GM04503 (cell line): ENCODE data around the gene MIS12.

Experiments used
- DNase-seq: peaks from one replicate; pipeline ENCODE4 v3.0.0-alpha.2; 2012; ENCODE audit warnings: low read depth

The MIS12 gene

DNA sequence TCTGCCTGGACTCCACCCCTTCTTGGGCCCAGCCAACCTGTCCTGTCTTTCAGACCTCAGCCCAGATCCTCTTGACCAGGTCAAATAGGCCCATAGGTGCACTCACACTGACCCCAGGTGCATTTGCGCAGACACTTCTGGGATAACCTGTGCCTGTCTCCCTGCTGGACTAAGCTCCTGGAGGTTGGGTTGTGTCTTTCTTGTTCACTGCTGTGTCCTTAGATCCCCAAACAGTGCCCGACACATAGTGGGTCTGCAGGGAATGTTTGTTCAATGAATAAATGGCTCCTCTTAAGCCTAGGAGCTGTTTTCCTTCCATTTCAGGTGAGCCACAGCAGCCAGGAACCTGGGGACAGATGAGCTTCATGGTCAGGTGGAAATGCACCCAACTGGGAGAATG lies 49.1 kb downstream of the MIS12 start:
- no peak for DNase-seq

DNA sequence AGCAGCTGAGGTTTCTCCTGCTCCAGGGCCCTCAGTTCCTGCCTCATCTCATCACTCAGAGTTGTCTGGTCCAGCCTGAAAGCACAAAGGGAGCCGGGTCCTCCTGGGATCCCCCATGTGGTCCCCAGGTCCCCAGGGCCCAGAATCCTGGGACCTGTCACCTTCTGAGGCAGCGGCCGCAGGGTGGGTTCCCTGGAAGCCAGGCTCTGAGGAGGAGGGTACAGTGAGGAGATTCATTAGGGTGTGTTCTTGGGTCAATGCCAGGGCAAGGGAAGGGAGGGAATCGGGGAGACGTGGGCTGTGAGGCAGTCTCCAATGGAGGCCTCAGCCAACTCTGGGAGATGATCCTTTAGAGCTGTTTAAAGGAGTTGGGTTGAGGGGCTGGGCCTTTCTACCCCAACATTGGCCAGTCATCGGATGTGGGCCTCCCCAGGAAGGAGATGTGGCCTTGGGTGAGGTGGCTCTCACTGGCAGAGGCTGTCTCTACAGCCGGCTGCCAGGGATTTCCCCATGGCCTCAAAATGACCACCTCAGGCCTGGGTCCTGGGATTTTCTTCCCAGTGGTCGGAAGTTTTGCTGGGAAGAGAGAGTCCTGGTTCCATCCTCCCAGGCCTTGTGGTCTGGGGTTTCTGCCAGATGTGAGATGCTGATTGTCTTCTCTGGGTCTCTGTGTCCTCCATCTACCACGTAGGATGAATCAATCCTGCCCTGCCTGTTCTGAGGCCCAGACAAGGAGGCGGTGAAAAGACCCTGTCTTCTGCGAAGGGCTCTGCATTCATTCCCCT lies 50.7 kb downstream of the MIS12 start:
- DNase-seq, result no peak

DNA sequence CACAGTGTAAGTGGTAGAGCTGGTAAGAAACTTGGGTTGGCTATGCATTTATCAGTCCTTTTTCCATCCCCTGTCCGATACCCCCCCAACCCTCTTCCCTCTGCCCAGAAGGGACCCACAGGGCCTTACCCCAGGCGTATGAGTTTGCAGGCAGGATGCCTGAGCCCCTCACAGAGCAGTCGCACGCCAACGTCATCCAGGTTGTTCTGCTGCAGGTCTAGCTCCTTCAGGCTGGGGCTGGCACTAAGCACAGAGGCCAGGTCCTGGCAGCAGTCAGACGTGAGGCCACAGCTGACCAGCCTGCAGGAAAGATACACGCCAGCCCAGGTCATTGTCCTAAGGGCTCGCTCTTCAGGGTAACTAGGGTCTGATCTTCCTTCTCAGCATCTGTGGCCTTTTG lies 52.9 kb downstream of the MIS12 start:
- no peak for DNase-seq

DNA sequence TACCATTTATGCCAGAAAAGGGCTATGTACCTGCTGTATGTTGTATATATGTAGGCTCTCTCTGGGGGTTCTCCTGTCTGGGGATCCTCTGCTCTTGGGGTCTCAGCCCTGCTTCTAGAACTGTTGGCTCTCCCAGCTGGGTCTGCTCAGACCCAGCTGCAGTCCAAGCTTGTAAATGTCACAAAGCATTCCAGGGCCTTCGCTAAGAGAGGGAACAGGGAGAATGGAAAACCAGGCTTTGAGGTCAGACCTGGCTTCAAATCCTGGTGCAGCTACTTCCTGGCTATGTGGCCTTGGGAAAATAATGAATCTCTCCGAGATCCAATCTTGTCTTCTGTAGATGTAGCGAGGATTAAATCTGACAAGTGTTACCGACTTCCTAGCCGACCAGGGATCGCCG lies 54.0 kb downstream of the MIS12 start:
- DNase-seq, result no peak
